SK-N-MC (cell line): ENCODE measurements around the gene GPR179.

Experiments
- EZH2 ChIP-seq: fragments of 200-600 bp; sonication (generic); IDR thresholded peaks from one replicate; pipeline ENCODE4 v1.6.1; 2017; ENCODE audit warnings: antibody characterized with exemption
- FOXP2 ChIP-seq: optimal IDR thresholded peaks from 2 replicates; pipeline ENCODE3; 2011; ENCODE audit warnings: mild to moderate bottlenecking, moderate library complexity; ENCODE audit not compliant: insufficient read depth; ENCODE audit errors: extremely low read length, control extremely low read depth
- POLR2AphosphoS5 ChIP-seq: IDR thresholded peaks from 2 replicates; pipeline ENCODE4 v1.6.1; 2012; ENCODE audit warnings: mild to moderate bottlenecking, low read depth, low read length, borderline replicate concordance

- TF ChIP-seq POLR2AphosphoS5 (no peak), EZH2 (no peak), FOXP2 (no peak)
Observed at GRCh38 chr17:38341035-38341721, 2.6 kb downstream of the GPR179 start.
